ENCODE data around the gene GDE1.

The GDE1 gene

DNA sequence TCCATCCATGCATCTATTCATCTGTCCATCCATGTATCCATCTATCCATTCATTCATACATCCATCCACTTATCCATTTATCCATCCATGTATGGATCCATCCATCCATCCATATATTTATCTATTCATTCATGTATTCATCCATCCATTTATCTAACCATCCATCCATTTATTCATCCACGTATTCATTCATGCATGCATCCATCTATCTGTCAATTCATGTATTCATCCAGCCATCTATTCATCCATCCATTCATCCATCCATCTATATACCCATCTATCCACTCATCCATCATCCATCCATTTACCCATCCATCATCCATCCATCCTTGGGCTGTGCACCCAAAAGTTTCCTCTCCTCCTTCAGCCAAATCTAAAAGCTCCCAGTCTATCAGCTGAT is 43.4 kb downstream of the GDE1 start:
- no peak for DNase-seq (ENCODE audit: low spot score)
- TF ChIP-seq CTCF (IDR thresholded peaks at IDR 0.05; ENCODE audit: extremely low read depth, missing control alignments), result no peak

DNA sequence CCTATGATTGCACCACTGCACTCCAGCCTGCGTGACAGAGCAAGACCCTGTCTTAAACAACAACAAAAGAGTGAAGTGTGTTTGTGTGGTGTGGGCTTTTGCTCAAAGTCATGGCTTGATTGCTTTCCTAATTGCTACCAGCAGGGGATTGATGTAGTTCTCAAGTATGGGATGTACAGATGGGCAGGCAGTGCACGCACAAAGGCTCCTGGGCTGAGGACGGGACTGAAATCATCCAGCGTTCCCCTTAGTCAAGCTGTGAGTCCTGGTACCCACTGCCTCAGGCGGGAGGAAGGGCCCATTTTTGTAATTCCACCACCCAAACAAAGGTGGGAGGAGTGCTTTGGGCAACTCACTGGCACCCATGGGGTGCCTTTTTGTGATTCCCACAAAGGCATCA is 47.3 kb downstream of the GDE1 start:
- TF ChIP-seq CTCF (IDR thresholded peaks at IDR 0.05; ENCODE audit: extremely low read depth, missing control alignments), result no peak
- DNase-seq (ENCODE audit: low spot score), result no peak

DNA sequence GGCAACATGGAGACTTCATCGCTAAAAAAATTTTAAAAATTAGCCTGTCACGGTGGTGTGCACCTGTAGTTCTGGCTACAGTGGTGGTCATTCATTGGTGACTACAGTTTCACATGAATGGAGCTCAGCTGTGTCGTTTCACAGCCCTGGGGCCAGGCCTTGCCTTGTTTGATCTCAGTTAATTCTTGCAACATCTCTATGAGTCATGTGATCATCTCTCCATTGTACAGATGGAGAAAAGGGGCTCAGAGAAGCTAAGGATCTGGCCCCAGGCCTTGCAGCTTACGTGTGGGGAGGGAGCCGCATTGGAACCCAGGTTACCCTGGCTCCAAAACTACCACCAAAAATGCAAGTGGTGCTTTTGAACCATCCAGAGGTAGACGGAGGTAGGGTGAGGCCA is 49.4 kb downstream of the GDE1 start:
- no peak for DNase-seq (ENCODE audit: low spot score)
- TF ChIP-seq CTCF (IDR thresholded peaks at IDR 0.05; ENCODE audit: extremely low read depth, missing control alignments), result no peak

DNA sequence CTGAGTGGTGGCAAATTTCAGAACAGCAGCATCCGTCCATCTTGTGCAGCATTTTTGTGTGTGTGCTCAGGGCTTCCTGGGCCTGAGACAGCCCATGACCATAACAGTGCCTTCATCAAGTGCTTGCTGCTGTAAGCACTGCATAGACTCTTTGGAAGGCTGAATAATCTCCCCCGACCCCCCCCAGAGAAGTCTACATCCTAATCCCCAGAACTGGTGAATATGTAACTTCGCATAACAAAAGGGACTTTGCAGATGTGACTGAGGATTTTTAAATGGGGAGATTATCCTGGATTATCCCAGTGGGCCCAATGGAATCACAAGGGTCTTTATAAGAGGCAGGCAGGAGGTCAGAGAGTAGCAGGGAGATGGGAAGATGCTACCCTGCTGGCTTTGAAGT is 53.6 kb downstream of the GDE1 start:
- no peak for DNase-seq (ENCODE audit: low spot score)
- no peak for TF ChIP-seq CTCF (IDR thresholded peaks at IDR 0.05; ENCODE audit: extremely low read depth, missing control alignments)

GRCh38 chr16:19463468-19464315 is 58.2 kb downstream of the GDE1 start:
- DNase-seq (ENCODE audit: low spot score), result no peak
- no peak for TF ChIP-seq CTCF (IDR thresholded peaks at IDR 0.05; ENCODE audit: extremely low read depth, missing control alignments)

DNA sequence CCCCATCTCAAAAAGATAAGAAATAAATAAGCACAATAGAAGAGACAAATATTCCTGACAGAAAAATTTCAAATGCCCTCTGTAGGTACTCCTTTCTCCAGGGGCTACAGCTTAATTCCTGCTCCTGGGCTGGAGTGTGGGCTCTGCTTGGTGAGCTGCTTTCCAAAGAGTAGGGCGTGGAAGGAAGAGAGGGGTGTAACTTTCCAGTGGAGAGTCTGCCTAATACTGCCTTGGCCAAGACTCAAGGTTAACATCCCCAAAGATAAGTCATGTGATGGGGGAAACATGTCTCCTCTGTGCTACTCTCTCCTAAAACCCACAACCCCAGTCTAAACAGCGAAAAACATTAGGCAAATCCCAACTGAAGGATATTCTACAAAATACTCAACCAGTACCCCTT is 61.5 kb downstream of the GDE1 start:
- TF ChIP-seq CTCF (IDR thresholded peaks at IDR 0.05; ENCODE audit: extremely low read depth, missing control alignments), result no peak
- DNase-seq (ENCODE audit: low spot score), result no peak

- TF ChIP-seq CTCF (IDR thresholded peaks at IDR 0.05; ENCODE audit: extremely low read depth, missing control alignments), result no peak
Observed at GRCh38 chr16:19458722-19459379, 63.0 kb downstream of the GDE1 start.

More at GRCh38 chr16:19458722-19459379, 63.0 kb downstream of the GDE1 start:
- DNase-seq (ENCODE audit: low spot score), result no peak
